Activated CD4-positive, alpha-beta T cell treated with anti-CD3 and anti-CD28 coated beads, Interleukin-2, amount 50 U/mL, for 24 hours (primary cell): ENCODE measurements around the gene CHCHD10.
"Not testable (repeated sequence)": the region's sequence is repeated elsewhere in the genome, so short reads cannot be mapped to it uniquely, and the experiment has no call there.

Source experiments
- DNase-seq, 2 donors: peaks; one replicate each; pipeline ENCODE4 v3.0.0-alpha.2; 2020; ENCODE audit warnings: low read depth in 1 of 2, low spot score in 1 of 2

Gene CHCHD10

DNA sequence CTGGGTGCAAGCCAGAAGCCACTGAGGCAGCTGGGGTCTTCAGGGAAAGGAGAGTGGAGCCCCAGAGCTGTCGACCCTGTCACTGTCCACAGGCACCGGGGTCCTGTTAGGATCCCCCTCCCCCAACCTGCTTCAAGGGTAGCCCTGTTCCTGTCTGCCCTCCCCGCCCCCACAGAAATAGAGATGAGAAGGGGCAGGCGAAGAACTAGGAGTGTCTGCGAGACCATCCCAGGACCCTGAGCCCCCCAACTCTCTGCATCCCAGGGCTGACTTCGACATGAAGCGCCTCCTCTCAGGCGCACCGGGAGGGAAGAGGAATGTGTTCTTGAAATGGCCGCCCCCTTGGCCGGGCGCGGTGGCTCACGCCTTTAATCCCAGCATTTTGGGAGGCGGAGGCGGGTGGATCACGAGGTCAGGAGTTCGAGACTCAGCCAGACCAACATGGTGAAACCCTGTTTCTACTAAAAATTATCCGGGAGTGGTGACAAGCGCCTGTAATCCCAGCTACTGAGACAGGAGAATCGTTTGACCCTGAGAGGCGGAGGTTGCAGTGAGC lies 16.3 kb downstream of the CHCHD10 start:
- DNase-seq, result no peak

- peak; percentile 59 to 71 for DNase-seq
These were observed 16.9 kb downstream of the CHCHD10 start, which contains the start of gene ZNF70 for GRCh38 chr22:23750714-23751440. Gene ZNF70, minus strand, starts transcription at chr22:23751112. Its CDS starts 5,972 bp downstream, at chr22:23745140.

DNA sequence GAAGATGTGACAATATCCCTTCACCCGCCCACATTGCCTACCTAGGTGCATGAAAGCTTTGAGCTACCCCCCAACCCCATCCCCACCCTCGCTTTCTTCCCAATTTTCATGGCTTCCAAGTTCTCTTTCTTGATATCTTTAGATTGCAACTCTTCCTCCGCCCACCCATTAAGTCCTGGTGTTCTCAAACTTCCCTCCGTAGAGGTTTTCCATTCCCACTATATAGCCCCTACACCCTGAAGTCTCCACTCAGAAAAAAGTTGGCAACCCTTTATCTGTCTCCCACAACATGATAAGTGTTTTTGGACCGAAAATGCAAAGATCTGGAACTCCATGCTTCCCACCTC lies 17.4 kb downstream of the CHCHD10 start:
- DNase-seq, result no peak

- DNase-seq, result no peak
These were observed 17.9 kb downstream of the CHCHD10 start for GRCh38 chr22:23749841-23750301.

DNA sequence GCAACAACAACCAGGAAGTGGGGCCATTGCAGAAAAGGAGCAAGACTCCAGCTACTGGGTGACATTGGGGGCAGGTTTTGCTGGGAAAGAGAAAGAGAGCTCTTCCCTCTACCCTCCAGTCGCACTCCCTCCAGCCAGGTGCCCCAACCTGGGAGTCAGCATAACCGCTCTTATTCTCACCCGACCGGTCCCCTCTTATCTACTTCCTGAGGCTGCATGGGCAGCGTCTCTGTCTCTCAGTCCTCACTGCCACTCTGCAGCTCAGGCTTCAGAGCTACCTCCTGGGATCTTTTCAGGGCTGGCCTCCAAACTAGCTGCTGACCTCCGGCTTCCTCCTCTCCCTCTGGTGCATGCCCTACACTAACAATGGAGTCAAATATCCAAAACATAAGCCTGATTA lies 22.0 kb downstream of the CHCHD10 start:
- no peak for DNase-seq

GRCh38 chr22:23744485-23744884 lies 23.3 kb downstream of the CHCHD10 start:
- DNase-seq, result no peak

- DNase-seq, result no peak
These were observed 23.8 kb downstream of the CHCHD10 start for GRCh38 chr22:23744001-23744400.

GRCh38 chr22:23743303-23743705 lies 24.5 kb downstream of the CHCHD10 start:
- DNase-seq, result no peak

DNA sequence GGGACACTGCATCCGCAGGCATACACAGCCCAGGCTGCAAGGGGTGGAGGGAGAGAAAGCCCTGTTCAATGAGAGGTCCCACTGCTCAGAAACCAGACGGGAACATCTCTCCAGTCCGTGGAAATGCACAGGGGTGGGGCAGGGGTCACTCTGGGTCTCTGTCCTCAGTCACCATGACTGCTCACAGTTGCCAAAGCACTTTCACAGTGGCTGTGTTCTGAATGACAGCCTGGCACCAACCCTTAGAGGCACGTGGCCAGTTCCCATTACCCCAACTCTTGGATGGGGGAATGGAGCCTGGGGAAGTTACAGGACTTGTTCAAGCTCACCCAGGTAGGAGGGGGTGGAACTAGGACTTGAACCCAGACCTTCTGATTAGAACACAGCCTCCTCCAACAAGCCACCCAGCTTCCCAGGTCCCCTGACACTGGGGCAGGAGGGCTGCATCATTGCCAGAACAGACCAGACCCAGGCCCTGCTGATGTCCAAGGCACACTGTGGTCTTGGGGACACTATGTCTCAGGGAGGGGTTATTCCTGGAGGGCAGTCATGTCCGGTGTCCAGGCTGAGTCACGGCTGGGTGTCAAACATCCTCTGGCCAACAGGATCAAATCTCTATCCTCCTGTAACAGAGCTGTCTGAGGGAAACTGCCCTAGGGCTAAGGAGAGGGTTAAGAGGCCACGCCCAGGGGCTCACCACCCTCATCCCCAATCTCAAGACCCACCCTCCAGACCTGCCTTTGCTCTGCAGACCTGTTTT lies 25.1 kb downstream of the CHCHD10 start:
- no peak for DNase-seq

DNA sequence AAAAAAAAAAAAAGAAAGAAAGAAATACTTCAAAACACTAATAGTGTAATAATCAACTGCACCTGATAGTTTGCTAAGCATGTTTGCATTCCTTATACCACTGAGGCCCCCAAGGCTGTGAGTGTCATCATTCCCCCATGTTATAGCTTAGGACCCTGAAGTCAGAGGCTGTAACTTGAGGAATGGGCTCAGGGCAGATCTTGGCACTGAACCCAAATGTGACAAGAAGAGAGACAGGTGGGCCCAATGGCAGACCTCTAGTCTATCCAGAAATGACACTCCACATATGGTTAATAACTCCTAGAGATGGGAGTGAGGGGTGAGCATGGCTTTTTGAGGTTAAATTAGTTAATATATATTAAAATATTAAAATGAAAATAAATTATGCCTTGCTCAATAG lies 30.1 kb downstream of the CHCHD10 start:
- no peak for DNase-seq

- DNase-seq, result not testable (repeated sequence)
These were observed 39.7 kb downstream of the CHCHD10 start for GRCh38 chr22:23728108-23728507.

GRCh38 chr22:23722724-23723123 lies 45.0 kb downstream of the CHCHD10 start:
- DNase-seq, result no peak

GRCh38 chr22:23722160-23722559 lies 45.6 kb downstream of the CHCHD10 start:
- no peak for DNase-seq

DNA sequence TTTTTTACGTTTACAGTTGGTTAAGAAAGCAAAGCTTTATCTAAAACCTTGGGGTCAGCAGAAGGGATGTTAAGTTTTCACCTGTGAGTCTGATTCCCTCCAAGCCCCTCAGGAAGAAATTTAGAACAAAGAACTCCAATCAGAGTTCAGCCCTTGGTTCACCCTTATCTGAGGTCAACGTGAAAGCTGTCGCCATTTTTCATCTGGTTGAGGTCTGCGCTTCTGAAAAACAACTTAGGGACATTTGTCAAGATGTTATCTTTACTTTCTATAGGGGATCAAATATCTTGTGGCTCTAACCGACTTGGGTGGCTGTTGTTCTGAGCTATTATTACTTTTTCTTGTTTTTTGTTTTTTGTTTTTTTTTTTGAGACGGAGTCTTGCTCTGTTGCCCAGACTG lies 46.9 kb downstream of the CHCHD10 start:
- no peak for DNase-seq

GRCh38 chr22:23718371-23719165 lies 49.2 kb downstream of the CHCHD10 start:
- no peak for DNase-seq

DNA sequence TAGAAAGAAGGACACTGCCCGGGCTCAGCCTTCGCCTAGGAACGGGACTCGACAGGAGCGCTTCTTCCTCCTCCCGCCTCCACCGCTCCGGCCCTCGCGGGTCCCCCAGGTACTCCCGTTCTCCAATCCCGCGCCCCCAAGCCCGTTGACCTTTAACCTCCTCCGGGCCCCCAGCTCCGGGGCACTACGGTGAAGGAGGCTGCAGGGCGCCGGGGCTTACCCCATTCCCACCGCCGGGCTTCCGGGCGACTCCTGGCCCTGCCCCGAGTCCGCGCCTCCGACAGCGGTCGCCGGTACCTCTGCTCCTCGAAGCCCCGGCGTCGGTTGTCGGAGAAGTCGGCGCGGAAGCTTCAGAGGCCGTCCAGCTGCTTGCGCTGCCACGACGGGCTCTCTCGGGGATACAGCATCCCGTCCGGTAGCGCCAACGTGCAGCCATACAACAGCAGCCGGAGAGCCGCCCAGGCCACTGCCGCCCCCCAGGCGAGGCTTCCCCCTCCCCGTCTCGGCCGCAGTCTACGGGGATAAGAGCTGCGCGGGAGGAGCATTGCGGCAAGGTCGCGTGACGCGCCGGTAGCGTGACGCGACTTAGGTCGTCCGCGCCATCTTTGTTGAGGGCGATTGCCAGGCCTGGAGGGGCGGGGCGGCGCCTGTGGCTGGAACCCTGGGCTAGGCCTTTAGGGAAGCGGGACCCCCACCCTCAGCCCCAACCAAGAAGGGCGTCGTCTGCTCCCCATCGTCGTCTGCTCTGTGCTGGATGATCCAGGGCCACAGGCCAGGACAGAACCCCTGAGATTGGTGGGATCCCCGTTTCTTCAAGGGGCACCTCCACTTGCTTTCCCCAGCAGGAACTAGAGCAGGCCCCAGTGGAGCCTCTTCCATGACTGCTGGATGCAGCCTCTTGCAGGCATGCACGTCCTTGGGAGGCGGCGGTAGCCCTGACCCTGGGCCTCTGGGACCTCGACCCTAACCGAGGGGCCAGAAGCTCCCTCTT lies 50.7 kb downstream of the CHCHD10 start:
- peak; percentile 70 to 71 for DNase-seq
